ENCODE data around the gene RPEL1. TPM values are rescaled to one million over a fixed set of nuclear protein-coding genes. Genes with fewer than 3 reads are reported as not detected.
"Not testable (repeated sequence)": the region's sequence is repeated elsewhere in the genome, so short reads cannot be mapped to it uniquely, and the experiment has no call there.

RPEL1 gene
- total RNA-seq, 1 experiment from 2014 or later = not detected

- H3K79me2 ChIP-seq (ENCODE audit: low read length) = no peaks in the 10 kb centered on the region
- H3K4me1 ChIP-seq (ENCODE audit: low read length) = no peaks in the 10 kb centered on the region
- H3K27me3 ChIP-seq (ENCODE audit: low read length) = no peaks in the 10 kb centered on the region
- no peak overlapping the region for H3K4me2 ChIP-seq (ENCODE audit: low read depth, low read length, poor library complexity, severe bottlenecking)
- no peak for DNase-seq
- H3K36me3 ChIP-seq (ENCODE audit: insufficient read depth, low read length) = no peaks in the 10 kb centered on the region
- H3K9me2 ChIP-seq (replicated peaks; ENCODE audit: insufficient read depth, low read length) = no peaks in the 10 kb centered on the region
- no peaks in the 10 kb centered on the region for H4K20me1 ChIP-seq (ENCODE audit: insufficient read depth, low read depth, low read length)
- no peak overlapping the region for H3K9ac ChIP-seq (ENCODE audit: low read length)
- no peak overlapping the region for H2AFZ ChIP-seq (ENCODE audit: low read length)
- H3K27ac ChIP-seq (ENCODE audit: low read length) = no peak overlapping the region
- H3K9me3 ChIP-seq (ENCODE audit: low read length) = no peaks in the 10 kb centered on the region
- no peak overlapping the region for H3K4me3 ChIP-seq (ENCODE audit: low read length)
Measured at GRCh38 chr10:103224133-103224532, 21.6 kb upstream of the RPEL1 start.

- not testable (repeated sequence) for H4K20me1 ChIP-seq (ENCODE audit: insufficient read depth, low read depth, low read length); H3K4me3 ChIP-seq (ENCODE audit: low read length); H3K9me2 ChIP-seq (replicated peaks; ENCODE audit: insufficient read depth, low read length); H3K4me2 ChIP-seq (ENCODE audit: low read depth, low read length, poor library complexity, severe bottlenecking); H3K27ac ChIP-seq (ENCODE audit: low read length); H2AFZ ChIP-seq (ENCODE audit: low read length); H3K36me3 ChIP-seq (ENCODE audit: insufficient read depth, low read length); H3K4me1 ChIP-seq (ENCODE audit: low read length); H3K79me2 ChIP-seq (ENCODE audit: low read length); H3K9ac ChIP-seq (ENCODE audit: low read length); H3K9me3 ChIP-seq (ENCODE audit: low read length); H3K27me3 ChIP-seq (ENCODE audit: low read length); DNase-seq
Measured at GRCh38 chr10:103224721-103225120, 21.0 kb upstream of the RPEL1 start.

- Histone ChIP-seq H3K79me2 (ENCODE audit: low read length) (no peaks in the 10 kb centered on the region), H3K4me1 (ENCODE audit: low read length) (no peaks in the 10 kb centered on the region), H4K20me1 (ENCODE audit: insufficient read depth, low read depth, low read length) (no peaks in the 10 kb centered on the region), H3K36me3 (ENCODE audit: insufficient read depth, low read length) (no peaks in the 10 kb centered on the region), H2AFZ (ENCODE audit: low read length) (no peak overlapping the region), H3K4me3 (ENCODE audit: low read length) (no peak overlapping the region), H3K9ac (ENCODE audit: low read length) (no peak overlapping the region), H3K4me2 (ENCODE audit: low read depth, low read length, poor library complexity, severe bottlenecking) (no peak overlapping the region), H3K27me3 (ENCODE audit: low read length) (no peaks in the 10 kb centered on the region), H3K9me2 (replicated peaks; ENCODE audit: insufficient read depth, low read length) (no peaks in the 10 kb centered on the region), H3K9me3 (ENCODE audit: low read length) (no peaks in the 10 kb centered on the region), H3K27ac (ENCODE audit: low read length) (no peak overlapping the region)
- DNase-seq = no peak
Measured at GRCh38 chr10:103225939-103226338, 19.7 kb upstream of the RPEL1 start.

- Histone ChIP-seq H3K9me2 (replicated peaks; ENCODE audit: insufficient read depth, low read length) (no peaks in the 10 kb centered on the region), H3K4me2 (ENCODE audit: low read depth, low read length, poor library complexity, severe bottlenecking) (no peak overlapping the region), H3K4me3 (ENCODE audit: low read length) (no peak overlapping the region), H3K79me2 (ENCODE audit: low read length) (no peaks in the 10 kb centered on the region), H2AFZ (ENCODE audit: low read length) (no peak overlapping the region), H4K20me1 (ENCODE audit: insufficient read depth, low read depth, low read length) (no peaks in the 10 kb centered on the region), H3K4me1 (ENCODE audit: low read length) (no peaks in the 10 kb centered on the region), H3K36me3 (ENCODE audit: insufficient read depth, low read length) (no peaks in the 10 kb centered on the region), H3K27ac (ENCODE audit: low read length) (no peak overlapping the region), H3K9me3 (ENCODE audit: low read length) (no peaks in the 10 kb centered on the region), H3K27me3 (ENCODE audit: low read length) (no peaks in the 10 kb centered on the region), H3K9ac (ENCODE audit: low read length) (no peak overlapping the region)
- no peak for DNase-seq
Measured at GRCh38 chr10:103227416-103227815, 18.3 kb upstream of the RPEL1 start.

GRCh38 chr10:103231047-103231551 is 14.6 kb upstream of the RPEL1 start:
- H3K4me2 ChIP-seq (ENCODE audit: low read depth, low read length, poor library complexity, severe bottlenecking) = no peak overlapping the region
- H3K9ac ChIP-seq (ENCODE audit: low read length) = no peak overlapping the region
- no peaks in the 10 kb centered on the region for H3K36me3 ChIP-seq (ENCODE audit: insufficient read depth, low read length)
- no peaks in the 10 kb centered on the region for H3K9me3 ChIP-seq (ENCODE audit: low read length)
- H3K4me1 ChIP-seq (ENCODE audit: low read length) = no peaks in the 10 kb centered on the region
- no peak for DNase-seq
- H3K4me3 ChIP-seq (ENCODE audit: low read length) = no peak overlapping the region
- no peaks in the 10 kb centered on the region for H3K79me2 ChIP-seq (ENCODE audit: low read length)
- no peaks in the 10 kb centered on the region for H3K27me3 ChIP-seq (ENCODE audit: low read length)
- no peaks in the 10 kb centered on the region for H4K20me1 ChIP-seq (ENCODE audit: insufficient read depth, low read depth, low read length)
- H3K9me2 ChIP-seq (replicated peaks; ENCODE audit: insufficient read depth, low read length) = no peaks in the 10 kb centered on the region
- H2AFZ ChIP-seq (ENCODE audit: low read length) = no peak overlapping the region
- no peak overlapping the region for H3K27ac ChIP-seq (ENCODE audit: low read length)

GRCh38 chr10:103232131-103232673 is 13.5 kb upstream of the RPEL1 start:
- H3K9me2 ChIP-seq (replicated peaks; ENCODE audit: insufficient read depth, low read length) = no peaks in the 10 kb centered on the region
- no peaks in the 10 kb centered on the region for H3K79me2 ChIP-seq (ENCODE audit: low read length)
- H4K20me1 ChIP-seq (ENCODE audit: insufficient read depth, low read depth, low read length) = no peaks in the 10 kb centered on the region

GRCh38 chr10:103232772-103233488 is 12.8 kb upstream of the RPEL1 start:
- no peaks in the 10 kb centered on the region for H3K79me2 ChIP-seq (ENCODE audit: low read length)
- no peak for DNase-seq
- no peak overlapping the region for H3K9ac ChIP-seq (ENCODE audit: low read length)
- no peaks in the 10 kb centered on the region for H3K27me3 ChIP-seq (ENCODE audit: low read length)
- H3K4me2 ChIP-seq (ENCODE audit: low read depth, low read length, poor library complexity, severe bottlenecking) = no peak overlapping the region
- no peak overlapping the region for H3K27ac ChIP-seq (ENCODE audit: low read length)
- H3K9me2 ChIP-seq (replicated peaks; ENCODE audit: insufficient read depth, low read length) = no peaks in the 10 kb centered on the region
- no peaks in the 10 kb centered on the region for H3K4me1 ChIP-seq (ENCODE audit: low read length)
- no peaks in the 10 kb centered on the region for H4K20me1 ChIP-seq (ENCODE audit: insufficient read depth, low read depth, low read length)
- no peak overlapping the region for H2AFZ ChIP-seq (ENCODE audit: low read length)
- no peaks in the 10 kb centered on the region for H3K9me3 ChIP-seq (ENCODE audit: low read length)
- no peak overlapping the region for H3K4me3 ChIP-seq (ENCODE audit: low read length)
- no peaks in the 10 kb centered on the region for H3K36me3 ChIP-seq (ENCODE audit: insufficient read depth, low read length)

More at GRCh38 chr10:103232131-103232673, 13.5 kb upstream of the RPEL1 start:
- Histone ChIP-seq H3K9ac (ENCODE audit: low read length) (no peak overlapping the region), H3K4me1 (ENCODE audit: low read length) (no peaks in the 10 kb centered on the region), H3K27me3 (ENCODE audit: low read length) (no peaks in the 10 kb centered on the region), H2AFZ (ENCODE audit: low read length) (no peak overlapping the region), H3K4me3 (ENCODE audit: low read length) (no peak overlapping the region), H3K27ac (ENCODE audit: low read length) (no peak overlapping the region), H3K9me3 (ENCODE audit: low read length) (no peaks in the 10 kb centered on the region), H3K36me3 (ENCODE audit: insufficient read depth, low read length) (no peaks in the 10 kb centered on the region), H3K4me2 (ENCODE audit: low read depth, low read length, poor library complexity, severe bottlenecking) (no peak overlapping the region)
- DNase-seq = no peak

- H3K9me3 ChIP-seq (ENCODE audit: low read length) = no peaks in the 10 kb centered on the region
- H3K4me1 ChIP-seq (ENCODE audit: low read length) = peaks cover 3% of the 10 kb centered on the region; the same call in 1 of the 2 replicates
- H3K4me2 ChIP-seq (ENCODE audit: low read depth, low read length, poor library complexity, severe bottlenecking) = no peak overlapping the region
- H4K20me1 ChIP-seq (ENCODE audit: insufficient read depth, low read depth, low read length) = no peaks in the 10 kb centered on the region
- no peaks in the 10 kb centered on the region for H3K36me3 ChIP-seq (ENCODE audit: insufficient read depth, low read length)
- no peak overlapping the region for H3K27ac ChIP-seq (ENCODE audit: low read length)
- H3K27me3 ChIP-seq (ENCODE audit: low read length) = no peaks in the 10 kb centered on the region
- no peak for DNase-seq
- H3K4me3 ChIP-seq (ENCODE audit: low read length) = no peak overlapping the region
- H3K79me2 ChIP-seq (ENCODE audit: low read length) = no peaks in the 10 kb centered on the region
- no peaks in the 10 kb centered on the region for H3K9me2 ChIP-seq (replicated peaks; ENCODE audit: insufficient read depth, low read length)
- no peak overlapping the region for H2AFZ ChIP-seq (ENCODE audit: low read length)
- H3K9ac ChIP-seq (ENCODE audit: low read length) = no peak overlapping the region
Measured at GRCh38 chr10:103235775-103236174, 9.9 kb upstream of the RPEL1 start.

Data from Karpas-422 (cell line).